B cell (primary cell): Measurements from ENCODE around the gene TECPR2. TPM values are rescaled to one million over a fixed set of nuclear protein-coding genes. Genes with fewer than 3 reads are reported as not detected.

Source experiments
- ATAC-seq: fragments of 200-7000 bp; cut with Tn5 transposase; one replicate; pipeline ENCODE4 v1.10.0; 2021; ENCODE audit warnings: low read depth, mild to moderate bottlenecking, moderate number of reproducible peaks, moderate library complexity
- CTCF ChIA-PET: fragments of 350-600 bp; sonication (Branson Sonifier 250); formaldehyde crosslinking; loops from one replicate; lab custom pipeline; 2021; ENCODE audit warnings: antibody characterized with exemption, inconsistent platforms; lab: Charles Lee
- POLR2A ChIA-PET: fragments of 350-600 bp; sonication (Branson Sonifier 250); formaldehyde crosslinking; loops from one replicate; lab custom pipeline; 2021; ENCODE audit warnings: antibody characterized with exemption; lab: Charles Lee
- DNase-seq: peaks from one replicate; pipeline ENCODE4 v3.0.0; 2013
- H2AFZ ChIP-seq: 2 replicates; pipeline ENCODE4 v1.6.1; 2012; ENCODE audit warnings: mild to moderate bottlenecking, low read depth, low read length; ENCODE audit not compliant: insufficient read depth, poor library complexity, severe bottlenecking
- H3K27ac ChIP-seq, 2 donors: 1 replicate in 1 of 2; 2 replicates in 1 of 2; pipeline ENCODE4 v1.5.1; 2012 to 2013; ENCODE audit warnings: low read length in 2 of 2, mild to moderate bottlenecking in 2 of 2, moderate library complexity in 1 of 2
- H3K27me3 ChIP-seq, 4 experiments: fragments of 200-600 bp in 1 of 4; sonication (generic) in 1 of 4; replicated peaks in 1 of 4; 1 replicate in 2 of 4; 2 replicates in 2 of 4; pipeline versions ENCODE4 v1.6.1 to v1.7.0; 2013 to 2016; ENCODE audit warnings: low read length in 3 of 4, mild to moderate bottlenecking in 2 of 4, mixed read lengths in 1 of 4, moderate library complexity in 1 of 4; ENCODE audit not compliant: insufficient read depth in 4 of 4, control insufficient read depth in 3 of 4; ENCODE audit errors: control extremely low read depth in 1 of 4
- H3K36me3 ChIP-seq, 2 experiments: replicated peaks in 1 of 2; 1 replicate in 1 of 2; 2 replicates in 1 of 2; pipeline versions ENCODE4 v1.6.1 to v1.7.1; 2013; ENCODE audit warnings: low read length in 1 of 2; ENCODE audit not compliant: insufficient read depth in 2 of 2, control insufficient read depth in 1 of 2; ENCODE audit errors: control extremely low read depth in 1 of 2, extremely low read depth in 1 of 2
- H3K4me1 ChIP-seq, 2 donors: fragments of 200-600 bp in 1 of 2; sonication (generic) in 1 of 2; 1 replicate in 1 of 2; 2 replicates in 1 of 2; pipeline versions ENCODE4 v1.5.1 to v1.6.1; 2013 to 2017; ENCODE audit warnings: low read length in 2 of 2; ENCODE audit not compliant: control insufficient read depth in 2 of 2, insufficient read depth in 2 of 2
- H3K4me2 ChIP-seq: replicated peaks from 2 replicates; pipeline ENCODE3; 2012; ENCODE audit warnings: mild to moderate bottlenecking, low read depth, low read length; ENCODE audit not compliant: poor library complexity, severe bottlenecking
- H3K4me3 ChIP-seq, 5 experiments: fragments of 200-600 bp in 1 of 5; sonication (generic) in 1 of 5; 1 replicate in 3 of 5; 2 replicates in 2 of 5; pipeline versions ENCODE4 v1.5.1 to v1.7.0; 2011 to 2016; ENCODE audit warnings: low read length in 4 of 5, mild to moderate bottlenecking in 4 of 5, low read depth in 2 of 5, control low read depth in 1 of 5, moderate library complexity in 1 of 5; ENCODE audit not compliant: insufficient read depth in 1 of 5; ENCODE audit errors: control extremely low read depth in 1 of 5, extremely low read depth in 1 of 5
- H3K79me2 ChIP-seq: fragments of 200-600 bp; sonication (generic); one replicate; pipeline ENCODE4 v1.6.0; 2016; ENCODE audit warnings: low read length; ENCODE audit not compliant: control insufficient read depth, insufficient read depth
- H3K9ac ChIP-seq: fragments of 200-600 bp; sonication (generic); 2 replicates; pipeline ENCODE4 v1.6.1; 2017; ENCODE audit warnings: mild to moderate bottlenecking, low read length, moderate library complexity
- H3K9me3 ChIP-seq, 3 donors: one replicate each; pipeline versions ENCODE4 v1.6.1 to v1.7.1; 2013; ENCODE audit warnings: low read length in 2 of 3; ENCODE audit not compliant: control insufficient read depth in 2 of 3, insufficient read depth in 1 of 3; ENCODE audit errors: control extremely low read depth in 1 of 3
- H4K20me1 ChIP-seq: 2 replicates; pipeline ENCODE4 v1.6.0; 2012; ENCODE audit warnings: mild to moderate bottlenecking, low read length; ENCODE audit not compliant: insufficient read depth, control insufficient read depth, poor library complexity, severe bottlenecking
- H3K27ac Mint-ChIP-seq: one replicate; pipeline ENCODE4 v1.8.0; 2021; ENCODE audit warnings: mixed read lengths
- H3K27me3 Mint-ChIP-seq: one replicate; pipeline ENCODE4 v1.8.0; 2021; ENCODE audit warnings: mixed read lengths
- H3K4me1 Mint-ChIP-seq: one replicate; pipeline ENCODE4 v1.8.0; 2021; ENCODE audit warnings: mixed read lengths
- H3K4me3 Mint-ChIP-seq: one replicate; pipeline ENCODE4 v1.8.0; 2021; ENCODE audit warnings: mixed read lengths
- H3K9me3 Mint-ChIP-seq: one replicate; pipeline ENCODE4 v1.8.0; 2022; ENCODE audit warnings: mixed read lengths; ENCODE audit not compliant: insufficient read depth
- EZH2 ChIP-seq: IDR thresholded peaks from 2 replicates; pipeline ENCODE4 v1.6.1; 2012; ENCODE audit warnings: borderline replicate concordance, low read depth, mild to moderate bottlenecking, moderate library complexity, low read length; ENCODE audit not compliant: insufficient read depth, poor library complexity, severe bottlenecking
- WGBS: methylation state at CpG from one replicate; pipeline ENCODE4 v1.1.5; 2013; ENCODE audit warnings: missing lambda C conversion rate; ENCODE audit not compliant: insufficient coverage; 5-methylcytosine and 5-hydroxymethylcytosine counted together
- intact Hi-C: fragments of 100-400 bp; cut with micrococcal nuclease; formaldehyde crosslinking; loops from one replicate; pipeline ENCODE4 v1.10.0; 2022
- polyA plus RNA-seq: library from polyadenylated mRNA; depleted of rRNA; stranded (reverse); fragments of >200 nt; gene quantifications from 2 replicates; pipeline ENCODE4 v1.2.3, GENCODE V29; 2012
- total RNA-seq, 2 donors: library from RNA; stranded (reverse); fragments of 120-200 nt in 1 of 2; gene quantifications; 1 replicate in 1 of 2; 2 replicates in 1 of 2; pipeline versions ENCODE4 v1.2.3 to v1.2.4, GENCODE V29; 2013 to 2022
- TF ChIP-seq, protein P1 (sequence below): fragments of 200-600 bp; IDR thresholded peaks from one replicate; pipeline ENCODE4 v1.8.0; 2022; ENCODE audit warnings: antibody characterized with exemption, mild to moderate bottlenecking

Gene TECPR2
- total and polyA plus RNA-seq, 2 donors (not counting 1 experiment from before 2014, with no cell fraction given), result 4.7 to 10.8 TPM

DNA sequence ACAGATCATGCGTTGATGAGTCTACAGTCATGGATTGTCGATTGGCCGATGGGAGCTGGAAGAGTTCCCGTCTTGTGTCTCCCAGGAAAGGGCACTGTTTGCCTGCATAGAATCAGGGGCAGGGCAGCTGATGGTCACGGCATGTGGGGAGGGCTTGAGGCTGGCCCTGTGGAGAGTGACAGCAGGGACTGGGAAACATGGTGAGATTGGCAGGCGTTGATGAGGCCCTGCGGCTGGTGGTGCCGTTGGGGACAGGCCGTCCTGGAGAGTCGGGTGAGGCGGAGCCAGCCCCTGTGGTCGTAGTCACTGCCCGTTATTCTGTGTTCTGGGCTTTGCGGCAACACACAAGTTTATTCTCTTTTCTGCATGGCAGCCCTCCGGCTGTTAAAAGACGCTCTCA lies 52.9 kb downstream of the TECPR2 start:
- no peak for ATAC-seq
- DNase-seq, result no peak
- no peak overlapping the region for H2AFZ ChIP-seq
- no peak overlapping the region for H3K27ac Mint-ChIP-seq
- H3K4me3 ChIP-seq, result no peak overlapping the region
- no peaks in the 10 kb centered on the region for H3K4me1 Mint-ChIP-seq
- no peak overlapping the region for H3K27ac ChIP-seq
- intact Hi-C loops, result no loop called here
- peaks cover 2 to 8% of the 10 kb centered on the region in 2 experiments for H3K36me3 ChIP-seq
- ChIA-PET CTCF (no interaction called here), POLR2A (no interaction called here)
- H3K9ac ChIP-seq, result no peak overlapping the region
- H3K79me2 ChIP-seq, result no peaks in the 10 kb centered on the region
- H3K4me1 ChIP-seq, result no peaks in the 10 kb centered on the region
- no peaks in the 10 kb centered on the region for H3K9me3 Mint-ChIP-seq
- no peaks in the 10 kb centered on the region for H3K9me3 ChIP-seq
- no peaks in the 10 kb centered on the region for H3K27me3 Mint-ChIP-seq
- no peak overlapping the region for H3K4me2 ChIP-seq
- H3K27me3 ChIP-seq, result no peaks in the 10 kb centered on the region
- TF ChIP-seq EZH2, result no peak
- TF ChIP-seq, protein P1, sequence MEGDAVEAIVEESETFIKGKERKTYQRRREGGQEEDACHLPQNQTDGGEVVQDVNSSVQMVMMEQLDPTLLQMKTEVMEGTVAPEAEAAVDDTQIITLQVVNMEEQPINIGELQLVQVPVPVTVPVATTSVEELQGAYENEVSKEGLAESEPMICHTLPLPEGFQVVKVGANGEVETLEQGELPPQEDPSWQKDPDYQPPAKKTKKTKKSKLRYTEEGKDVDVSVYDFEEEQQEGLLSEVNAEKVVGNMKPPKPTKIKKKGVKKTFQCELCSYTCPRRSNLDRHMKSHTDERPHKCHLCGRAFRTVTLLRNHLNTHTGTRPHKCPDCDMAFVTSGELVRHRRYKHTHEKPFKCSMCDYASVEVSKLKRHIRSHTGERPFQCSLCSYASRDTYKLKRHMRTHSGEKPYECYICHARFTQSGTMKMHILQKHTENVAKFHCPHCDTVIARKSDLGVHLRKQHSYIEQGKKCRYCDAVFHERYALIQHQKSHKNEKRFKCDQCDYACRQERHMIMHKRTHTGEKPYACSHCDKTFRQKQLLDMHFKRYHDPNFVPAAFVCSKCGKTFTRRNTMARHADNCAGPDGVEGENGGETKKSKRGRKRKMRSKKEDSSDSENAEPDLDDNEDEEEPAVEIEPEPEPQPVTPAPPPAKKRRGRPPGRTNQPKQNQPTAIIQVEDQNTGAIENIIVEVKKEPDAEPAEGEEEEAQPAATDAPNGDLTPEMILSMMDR, result no peak
- no peaks in the 10 kb centered on the region for H4K20me1 ChIP-seq
- H3K4me3 Mint-ChIP-seq, result no peak overlapping the region
- 97% methylated on average over 16 of the region's 16 CpGs for WGBS

DNA sequence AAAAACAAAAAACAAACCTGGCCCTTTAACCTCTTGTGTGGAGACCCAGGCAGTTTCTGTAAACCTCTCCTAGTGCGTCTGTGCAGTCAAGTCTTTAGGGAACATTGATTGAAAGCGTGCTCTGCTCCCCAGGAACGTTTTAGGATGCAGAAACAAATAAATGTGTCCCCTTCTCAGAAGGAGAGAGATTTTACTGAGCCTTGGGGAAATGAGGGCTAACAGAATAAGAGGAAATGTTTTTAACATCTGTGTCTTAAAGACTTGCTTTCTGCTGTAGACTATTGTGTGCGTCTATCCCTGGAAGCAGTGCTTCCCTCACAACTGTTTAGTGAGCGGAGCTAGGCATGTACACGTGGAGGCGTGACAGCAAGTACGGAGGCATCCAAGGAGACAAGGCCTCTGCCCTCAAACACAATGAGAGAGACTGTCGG lies 54.3 kb downstream of the TECPR2 start:
- Histone ChIP-seq H3K9ac (no peak overlapping the region), H3K27ac (no peak overlapping the region), H3K4me3 (no peak overlapping the region), H3K27me3 (no peaks in the 10 kb centered on the region), H4K20me1 (no peaks in the 10 kb centered on the region), H3K36me3 (peaks cover 2 to 8% of the 10 kb centered on the region in 2 experiments), H3K79me2 (no peaks in the 10 kb centered on the region), H3K9me3 (no peaks in the 10 kb centered on the region), H2AFZ (no peak overlapping the region), H3K4me1 (no peaks in the 10 kb centered on the region), H3K4me2 (no peak overlapping the region)
- H3K4me3 Mint-ChIP-seq, result no peak overlapping the region
- intact Hi-C loops, result no loop called here
- DNase-seq (no peak), ATAC-seq (no peak)
- H3K9me3 Mint-ChIP-seq, result no peaks in the 10 kb centered on the region
- TF ChIP-seq EZH2, result no peak
- TF ChIP-seq, protein P1, result no peak
- CTCF ChIA-PET, result no interaction called here
- POLR2A ChIA-PET, result no interaction called here
- no peak overlapping the region for H3K27ac Mint-ChIP-seq
- 98% methylated on average over 7 of the region's 9 CpGs for WGBS
- H3K4me1 Mint-ChIP-seq, result no peaks in the 10 kb centered on the region
- no peaks in the 10 kb centered on the region for H3K27me3 Mint-ChIP-seq
